Endodermal cell (in vitro differentiated cells): ENCODE measurements around the gene SAA2. TPM values are rescaled to one million over a fixed set of nuclear protein-coding genes. Genes with fewer than 3 reads are reported as not detected.

Experiments used
- DNase-seq: peaks from one replicate; pipeline ENCODE4 v3.0.0-alpha.2; 2017
- H3K27ac ChIP-seq: 2 replicates; pipeline ENCODE4 v1.5.1; 2013; ENCODE audit warnings: mild to moderate bottlenecking, low read depth, low read length, moderate library complexity
- H3K27me3 ChIP-seq: 2 replicates; pipeline ENCODE4 v1.6.1; 2013; ENCODE audit warnings: mild to moderate bottlenecking, low read length, moderate library complexity; ENCODE audit not compliant: insufficient read depth, control insufficient read depth, poor library complexity, severe bottlenecking
- H3K36me3 ChIP-seq: 2 replicates; pipeline ENCODE4 v1.7.0; 2013; ENCODE audit warnings: mild to moderate bottlenecking, low read length, moderate library complexity; ENCODE audit not compliant: control insufficient read depth, insufficient read depth
- H3K4me1 ChIP-seq: one replicate; pipeline ENCODE4 v1.7.0; 2013; ENCODE audit warnings: low read length; ENCODE audit not compliant: control insufficient read depth, insufficient read depth
- H3K4me3 ChIP-seq: 2 replicates; pipeline ENCODE4 v1.5.1; 2013; ENCODE audit warnings: mild to moderate bottlenecking, low read length, moderate library complexity
- H3K9ac ChIP-seq: 2 replicates; pipeline ENCODE4 v1.6.1; 2013; ENCODE audit warnings: mild to moderate bottlenecking, low read length, moderate library complexity; ENCODE audit not compliant: poor library complexity, severe bottlenecking; ENCODE audit errors: extremely low read depth
- H3K9me3 ChIP-seq: 2 replicates; pipeline ENCODE4 v1.6.1; 2013; ENCODE audit warnings: mild to moderate bottlenecking, low read length, moderate library complexity; ENCODE audit not compliant: control insufficient read depth
- H3K27ac Mint-ChIP-seq: 2 replicates; pipeline ENCODE4 v1.8.0; 2020; ENCODE audit warnings: mixed read lengths
- H3K27me3 Mint-ChIP-seq: 2 replicates; pipeline ENCODE4 v1.8.0; 2021; ENCODE audit warnings: mild to moderate bottlenecking, mixed read lengths; ENCODE audit not compliant: insufficient read depth
- H3K36me3 Mint-ChIP-seq: 2 replicates; pipeline ENCODE4 v1.8.0; 2020; ENCODE audit warnings: low read depth, mixed read lengths
- H3K4me1 Mint-ChIP-seq: 2 replicates; pipeline ENCODE4 v1.8.0; 2020; ENCODE audit warnings: mixed read lengths
- H3K4me3 Mint-ChIP-seq: 2 replicates; pipeline ENCODE4 v1.8.0; 2020; ENCODE audit warnings: mild to moderate bottlenecking, moderate library complexity, mixed read lengths
- H3K9me3 Mint-ChIP-seq: 2 replicates; pipeline ENCODE4 v1.8.0; 2020; ENCODE audit warnings: mild to moderate bottlenecking, mixed read lengths
- WGBS, 2 experiments: methylation state at CpG; one replicate each; pipeline versions ENCODE4 v1.1.5 to v1.1.7; 2013; ENCODE audit warnings: missing lambda C conversion rate in 2 of 2, mixed read lengths in 1 of 2; ENCODE audit not compliant: insufficient coverage in 1 of 2, insufficient read length in 1 of 2; 5-methylcytosine and 5-hydroxymethylcytosine counted together
- total RNA-seq, 2 donors: library from RNA; stranded (reverse); fragmentation: NEBNext Ultra II Directional in 1 of 2; extraction: Animal tissue kit (Norgen Biotek cat#: 25700) in 1 of 2; gene quantifications; 2 replicates in 1 of 2; 3 replicates in 1 of 2; pipeline ENCODE4 v1.2.1, GENCODE V29; 2021
- TF ChIP-seq, protein P1 (sequence below): fragments of 200-600 bp; sonication (generic); conservative IDR thresholded peaks from 2 replicates; pipeline ENCODE4 v1.5.0; 2021; ENCODE audit warnings: antibody characterized with exemption, mild to moderate bottlenecking

The SAA2 gene
- total RNA-seq, 2 donors from 2014 or later = 0.29 to 1.4 TPM

- DNase-seq = no peak
- H3K4me3 ChIP-seq = no peak overlapping the region
- H3K9ac ChIP-seq = no peak overlapping the region
- H3K4me1 Mint-ChIP-seq = peaks cover 3% of the 10 kb centered on the region
- H3K27me3 ChIP-seq = no peaks in the 10 kb centered on the region
- peaks cover 4% of the 10 kb centered on the region for H3K9me3 Mint-ChIP-seq
- no peak overlapping the region for H3K27ac ChIP-seq
- H3K36me3 ChIP-seq = no peaks in the 10 kb centered on the region
- H3K36me3 Mint-ChIP-seq = no peaks in the 10 kb centered on the region
- no peaks in the 10 kb centered on the region for H3K4me1 ChIP-seq
- peaks cover 15% of the 10 kb centered on the region for H3K27me3 Mint-ChIP-seq
- no peak overlapping the region for H3K27ac Mint-ChIP-seq
- H3K4me3 Mint-ChIP-seq = no peak overlapping the region
- TF ChIP-seq, protein P1, sequence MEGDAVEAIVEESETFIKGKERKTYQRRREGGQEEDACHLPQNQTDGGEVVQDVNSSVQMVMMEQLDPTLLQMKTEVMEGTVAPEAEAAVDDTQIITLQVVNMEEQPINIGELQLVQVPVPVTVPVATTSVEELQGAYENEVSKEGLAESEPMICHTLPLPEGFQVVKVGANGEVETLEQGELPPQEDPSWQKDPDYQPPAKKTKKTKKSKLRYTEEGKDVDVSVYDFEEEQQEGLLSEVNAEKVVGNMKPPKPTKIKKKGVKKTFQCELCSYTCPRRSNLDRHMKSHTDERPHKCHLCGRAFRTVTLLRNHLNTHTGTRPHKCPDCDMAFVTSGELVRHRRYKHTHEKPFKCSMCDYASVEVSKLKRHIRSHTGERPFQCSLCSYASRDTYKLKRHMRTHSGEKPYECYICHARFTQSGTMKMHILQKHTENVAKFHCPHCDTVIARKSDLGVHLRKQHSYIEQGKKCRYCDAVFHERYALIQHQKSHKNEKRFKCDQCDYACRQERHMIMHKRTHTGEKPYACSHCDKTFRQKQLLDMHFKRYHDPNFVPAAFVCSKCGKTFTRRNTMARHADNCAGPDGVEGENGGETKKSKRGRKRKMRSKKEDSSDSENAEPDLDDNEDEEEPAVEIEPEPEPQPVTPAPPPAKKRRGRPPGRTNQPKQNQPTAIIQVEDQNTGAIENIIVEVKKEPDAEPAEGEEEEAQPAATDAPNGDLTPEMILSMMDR = no peak
- WGBS, 2 experiments = 0 to 75% methylated on average over 1 to 6 of the region's 6 CpGs
- no peaks in the 10 kb centered on the region for H3K9me3 ChIP-seq
These were observed 3.1 kb downstream of the SAA2 start for GRCh38 chr11:18245396-18245795.

DNA sequence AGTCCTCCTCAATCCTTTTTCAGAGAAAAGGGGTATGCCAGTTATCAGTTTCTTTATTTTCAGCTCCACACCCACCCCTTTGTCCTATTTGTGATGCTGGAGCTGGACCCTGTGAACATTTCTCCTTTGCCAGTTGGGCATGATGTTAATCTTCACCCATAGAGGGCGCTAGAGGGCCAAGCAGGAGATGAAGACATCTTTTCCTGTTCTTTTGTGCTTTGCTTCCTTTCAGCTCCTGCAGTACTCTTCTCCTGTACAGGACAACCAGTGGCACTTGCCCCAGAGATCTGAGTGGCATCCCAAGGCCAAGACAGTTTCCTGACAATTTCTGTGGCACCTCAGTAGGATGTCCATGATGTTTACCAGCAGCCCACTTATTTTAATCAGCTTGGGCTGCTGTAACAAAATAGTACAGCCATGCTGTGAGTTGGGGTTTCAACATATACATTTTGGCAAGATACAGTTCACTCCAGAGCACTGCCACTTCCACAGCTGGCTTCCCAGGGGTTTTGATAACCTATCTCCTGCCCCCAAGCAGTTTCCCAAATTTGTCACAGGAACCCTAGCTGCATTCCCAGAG lies 4.6 kb downstream of the SAA2 start:
- peak; percentile 87 for DNase-seq
- Mint-ChIP-seq H3K4me1 (peaks cover 3% of the 10 kb centered on the region), H3K27ac (no peak overlapping the region), H3K27me3 (peaks cover 19% of the 10 kb centered on the region), H3K4me3 (no peak overlapping the region), H3K36me3 (no peaks in the 10 kb centered on the region), H3K9me3 (peaks cover 4% of the 10 kb centered on the region)
- Histone ChIP-seq H3K27ac (no peak overlapping the region), H3K36me3 (no peaks in the 10 kb centered on the region), H3K4me3 (no peak overlapping the region), H3K9me3 (no peaks in the 10 kb centered on the region), H3K9ac (no peak overlapping the region), H3K27me3 (peaks cover 12% of the 10 kb centered on the region), H3K4me1 (no peaks in the 10 kb centered on the region)
- WGBS, 2 experiments = 0% methylated on average over 1 of the region's 1 CpG
- TF ChIP-seq, protein P1 = peak; percentile 94

DNA sequence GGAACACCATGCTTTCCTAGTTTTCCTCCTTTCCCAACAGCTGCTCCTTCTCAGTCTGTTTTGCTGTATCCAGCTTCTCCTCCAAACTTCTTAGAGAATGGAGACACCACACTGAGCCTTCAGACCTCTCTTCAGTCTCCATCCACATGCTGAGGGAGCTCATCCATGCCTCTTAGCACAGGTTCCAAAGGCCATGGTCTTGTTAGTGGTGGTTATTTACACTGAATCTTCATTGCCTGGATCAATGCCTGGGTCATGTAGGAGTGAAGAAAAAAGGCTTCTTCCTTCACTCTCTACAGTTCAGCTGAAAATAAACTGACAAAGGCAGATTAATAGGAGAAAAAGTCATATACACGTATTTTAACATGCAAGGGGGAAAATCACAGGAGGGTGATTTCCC lies 8.8 kb downstream of the SAA2 start:
- H3K9me3 ChIP-seq = no peaks in the 10 kb centered on the region
- no peak for DNase-seq
- TF ChIP-seq, protein P1 = no peak
- no peaks in the 10 kb centered on the region for H3K4me1 ChIP-seq
- no peak overlapping the region for H3K4me3 ChIP-seq
- no peaks in the 10 kb centered on the region for H3K36me3 ChIP-seq
- Mint-ChIP-seq H3K9me3 (peaks cover 4% of the 10 kb centered on the region), H3K4me3 (no peak overlapping the region), H3K4me1 (no peaks in the 10 kb centered on the region), H3K36me3 (no peaks in the 10 kb centered on the region), H3K27me3 (peaks cover 17% of the 10 kb centered on the region), H3K27ac (no peak overlapping the region)
- H3K27me3 ChIP-seq = peaks cover 23% of the 10 kb centered on the region
- no peak overlapping the region for H3K9ac ChIP-seq
- 100% methylated on average over 1 of the region's 1 CpG; no CpG with 5 or more reads in 1 of the 2 experiments for WGBS, 2 experiments
- no peak overlapping the region for H3K27ac ChIP-seq
